ENCODE data around the gene PNPLA7.

PNPLA7 gene

DNA sequence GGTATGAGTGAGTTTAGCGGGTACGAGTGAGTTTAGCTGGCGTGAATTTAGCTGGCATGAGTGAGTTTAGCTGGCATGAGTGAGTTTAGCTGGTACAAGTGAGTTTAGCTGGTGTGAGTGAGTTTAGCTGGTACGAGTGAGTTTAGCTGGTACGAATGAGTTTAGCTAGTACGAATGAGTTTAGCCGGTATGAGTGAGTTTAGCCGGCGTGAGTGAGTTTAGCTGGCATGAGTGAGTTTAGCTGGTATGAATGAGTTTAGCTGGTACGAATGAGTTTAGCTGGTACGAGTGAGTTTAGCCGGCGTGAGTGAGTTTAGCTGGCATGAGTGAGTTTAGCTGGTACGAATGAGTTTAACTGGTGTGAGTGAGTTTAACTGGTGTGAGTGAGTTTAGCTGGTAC is 41.0 kb downstream of the PNPLA7 start:
- TF ChIP-seq L3MBTL2 (conservative IDR thresholded peaks at IDR 0.05) = no peak
- TF ChIP-seq SUZ12 (IDR thresholded peaks at IDR 0.05) = no peak
- POLR2A ChIA-PET = interaction anchor here (1.0 kb wide), 1 partner anchor 87 kb away, joined by 3 read pairs; no protein-coding TSS in a partner anchor

DNA sequence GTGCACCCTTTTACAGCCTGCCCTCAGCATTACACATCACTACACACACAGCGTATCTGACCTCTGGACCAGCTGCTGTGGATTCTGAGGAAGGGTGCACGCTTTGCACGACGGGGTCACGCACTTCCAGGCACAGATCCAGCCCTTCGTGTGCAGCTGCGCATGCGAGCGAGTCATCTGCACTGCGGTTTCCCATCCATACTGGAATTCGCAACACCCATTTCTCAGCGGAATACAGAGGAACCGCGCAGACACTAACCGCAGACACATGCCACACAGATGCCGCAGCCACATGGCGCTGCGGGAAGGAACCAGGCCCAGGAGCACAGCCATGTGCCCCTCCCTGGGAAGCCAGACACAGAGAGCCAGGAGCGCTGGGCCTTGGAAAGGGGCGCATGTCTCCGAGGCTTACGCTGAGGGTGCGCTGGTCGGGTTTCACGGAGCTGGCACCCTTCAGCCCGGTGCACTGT is 43.5 kb downstream of the PNPLA7 start:
- ChIA-PET CTCF (no interaction called here), POLR2A (no interaction called here)
- DNase-seq (ENCODE audit: extremely low spot score) = no peak
- TF ChIP-seq L3MBTL2 (conservative IDR thresholded peaks at IDR 0.05) (no peak), FOXM1 (IDR thresholded peaks at IDR 0.05; ENCODE audit: borderline replicate concordance) (no peak), ARNT (IDR thresholded peaks at IDR 0.05) (no peak), ELF4 (IDR thresholded peaks at IDR 0.05) (no peak), BHLHE40 (IDR thresholded peaks at IDR 0.05; ENCODE audit: borderline replicate concordance) (no peak), NFRKB (IDR thresholded peaks at IDR 0.05) (no peak), HDGF (IDR thresholded peaks at IDR 0.05; ENCODE audit: borderline replicate concordance) (no peak), FOXK2 (IDR thresholded peaks at IDR 0.05) (no peak), FOXA1 (IDR thresholded peaks at IDR 0.05) (no peak), SUZ12 (IDR thresholded peaks at IDR 0.05) (no peak), LEF1 (IDR thresholded peaks at IDR 0.05; ENCODE audit: borderline replicate concordance) (no peak), SP1 (IDR thresholded peaks at IDR 0.05) (no peak), ZNF384 (IDR thresholded peaks at IDR 0.05) (no peak), CTBP1 (IDR thresholded peaks at IDR 0.05; ENCODE audit: borderline replicate concordance) (no peak), TARDBP (IDR thresholded peaks at IDR 0.05) (no peak)
- TF ChIP-seq, protein P1, sequence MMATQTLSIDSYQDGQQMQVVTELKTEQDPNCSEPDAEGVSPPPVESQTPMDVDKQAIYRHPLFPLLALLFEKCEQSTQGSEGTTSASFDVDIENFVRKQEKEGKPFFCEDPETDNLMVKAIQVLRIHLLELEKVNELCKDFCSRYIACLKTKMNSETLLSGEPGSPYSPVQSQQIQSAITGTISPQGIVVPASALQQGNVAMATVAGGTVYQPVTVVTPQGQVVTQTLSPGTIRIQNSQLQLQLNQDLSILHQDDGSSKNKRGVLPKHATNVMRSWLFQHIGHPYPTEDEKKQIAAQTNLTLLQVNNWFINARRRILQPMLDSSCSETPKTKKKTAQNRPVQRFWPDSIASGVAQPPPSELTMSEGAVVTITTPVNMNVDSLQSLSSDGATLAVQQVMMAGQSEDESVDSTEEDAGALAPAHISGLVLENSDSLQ (IDR thresholded peaks at IDR 0.05) = no peak

More for the DNA sequence above, 41.0 kb downstream of the PNPLA7 start:
- CTCF ChIA-PET = interaction anchor here (0.6 to 1.1 kb wide), 3 partner anchors 17 to 56 kb away, joined by 3 to 4 read pairs (median 3); no protein-coding TSS in a partner anchor
- DNase-seq (ENCODE audit: extremely low spot score) = no peak

DNA sequence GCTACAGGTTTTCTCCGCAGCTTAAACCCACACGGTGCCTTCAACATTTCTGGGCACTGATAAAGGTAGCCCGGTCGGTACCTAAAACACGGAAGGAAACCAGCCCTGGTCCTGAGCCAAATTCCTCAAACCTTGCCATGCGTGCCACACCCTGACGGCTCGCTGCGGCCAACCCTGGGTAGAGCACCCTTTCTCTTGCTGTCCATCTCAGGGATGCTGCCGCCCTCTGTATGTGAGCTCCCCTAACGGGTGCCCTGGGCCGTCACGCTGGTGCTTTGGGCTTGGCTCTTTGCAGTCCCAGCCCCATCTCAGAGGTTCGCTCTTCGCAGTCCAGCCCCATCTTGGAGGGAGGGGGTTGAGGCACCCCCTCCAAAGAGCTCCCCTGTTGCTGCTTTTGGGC is 43.9 kb downstream of the PNPLA7 start:
- ChIA-PET CTCF (no interaction called here), POLR2A (interaction anchor here (1.2 kb wide), 1 partner anchor 204 kb away, joined by 3 read pairs; the partner anchor contains the start of gene NRARP)
- TF ChIP-seq ELF4 (IDR thresholded peaks at IDR 0.05) = no peak
- DNase-seq (ENCODE audit: extremely low spot score) = no peak

DNA sequence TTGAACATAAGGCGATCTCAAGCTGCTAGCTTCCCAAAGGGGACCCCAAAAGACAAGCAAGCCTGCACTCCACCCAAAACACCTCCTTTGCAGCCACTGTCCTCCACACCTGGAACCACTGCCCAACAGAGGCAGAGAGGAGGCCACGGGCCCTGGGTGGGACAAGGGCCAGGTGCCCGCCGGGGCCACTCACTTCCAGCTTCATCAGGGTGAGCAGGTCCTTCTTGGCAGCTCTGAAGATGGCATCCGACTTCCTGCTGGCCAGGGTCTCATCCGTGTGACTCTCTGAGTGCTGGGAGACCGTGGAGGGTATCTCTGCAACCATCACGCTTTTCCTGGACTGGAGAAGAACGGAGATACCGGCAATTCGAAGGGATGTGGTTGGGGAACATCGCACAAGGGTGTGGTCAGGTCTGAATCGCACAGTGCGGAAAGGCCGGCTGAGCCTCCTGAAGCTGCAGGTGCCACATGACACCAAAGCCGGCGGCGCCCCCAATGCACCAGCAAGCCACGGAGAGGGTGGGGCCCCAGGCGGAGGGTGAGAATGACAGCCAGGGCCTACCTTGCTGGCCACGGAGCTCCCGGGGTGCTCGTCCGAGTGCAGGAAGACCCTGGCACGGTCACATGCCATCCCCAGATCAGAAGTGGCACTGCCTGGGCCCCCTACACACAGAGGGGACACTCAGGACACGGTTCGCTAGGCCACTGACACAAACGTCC is 44.6 kb downstream of the PNPLA7 start:
- CTCF ChIA-PET = interaction anchor here (0.6 kb wide), 1 partner anchor 30 kb away, joined by 3 read pairs; no protein-coding TSS in a partner anchor

DNA sequence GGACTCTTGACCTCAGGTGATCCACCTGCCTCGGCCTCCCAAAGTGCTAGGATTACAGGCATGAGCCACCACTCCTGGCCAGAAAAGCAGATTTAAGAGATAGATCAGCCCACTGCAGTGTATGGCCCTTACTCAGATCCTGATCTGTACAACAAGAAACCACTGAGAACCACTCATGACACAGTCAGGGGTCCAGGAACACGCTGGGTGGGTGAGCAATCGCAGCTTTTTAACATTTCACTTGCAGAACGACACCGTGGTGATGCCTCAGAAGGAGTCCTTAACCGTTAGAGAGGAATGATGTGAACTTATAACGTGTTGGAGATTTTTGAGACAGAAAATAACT is 45.8 kb downstream of the PNPLA7 start:
- CTCF ChIA-PET = no interaction called here
- TF ChIP-seq HDGF (IDR thresholded peaks at IDR 0.05; ENCODE audit: borderline replicate concordance) (no peak), ARNT (IDR thresholded peaks at IDR 0.05) (no peak), ZNF384 (IDR thresholded peaks at IDR 0.05) (no peak), FOXK2 (IDR thresholded peaks at IDR 0.05) (no peak), CTBP1 (IDR thresholded peaks at IDR 0.05; ENCODE audit: borderline replicate concordance) (no peak), NFRKB (IDR thresholded peaks at IDR 0.05) (no peak), BHLHE40 (IDR thresholded peaks at IDR 0.05; ENCODE audit: borderline replicate concordance) (no peak), FOXM1 (IDR thresholded peaks at IDR 0.05; ENCODE audit: borderline replicate concordance) (no peak), L3MBTL2 (conservative IDR thresholded peaks at IDR 0.05) (no peak), LEF1 (IDR thresholded peaks at IDR 0.05; ENCODE audit: borderline replicate concordance) (no peak), ELF4 (IDR thresholded peaks at IDR 0.05) (no peak)
- POLR2A ChIA-PET = interaction anchor here (1.2 kb wide), 1 partner anchor 45 kb away, joined by 3 read pairs; no protein-coding TSS in a partner anchor
- DNase-seq (ENCODE audit: extremely low spot score) = no peak

More for the DNA sequence above, 44.6 kb downstream of the PNPLA7 start:
- POLR2A ChIA-PET = interaction anchor here (1.2 kb wide), 1 partner anchor 203 kb away, joined by 3 read pairs; the partner anchor contains the start of gene NRARP
- TF ChIP-seq LEF1 (IDR thresholded peaks at IDR 0.05; ENCODE audit: borderline replicate concordance) = no peak
- no peak for TF ChIP-seq FOXA1 (IDR thresholded peaks at IDR 0.05)
- TF ChIP-seq ARNT (IDR thresholded peaks at IDR 0.05) = no peak
- TF ChIP-seq, protein P1 (IDR thresholded peaks at IDR 0.05) = no peak
- TF ChIP-seq NFRKB (IDR thresholded peaks at IDR 0.05) = no peak
- no peak for TF ChIP-seq CTBP1 (IDR thresholded peaks at IDR 0.05; ENCODE audit: borderline replicate concordance)
- no peak for TF ChIP-seq SUZ12 (IDR thresholded peaks at IDR 0.05)
- TF ChIP-seq TARDBP (IDR thresholded peaks at IDR 0.05) = no peak
- TF ChIP-seq BHLHE40 (IDR thresholded peaks at IDR 0.05; ENCODE audit: borderline replicate concordance) = no peak
- no peak for TF ChIP-seq ELF4 (IDR thresholded peaks at IDR 0.05)
- TF ChIP-seq L3MBTL2 (conservative IDR thresholded peaks at IDR 0.05) = no peak
- no peak for TF ChIP-seq SP1 (IDR thresholded peaks at IDR 0.05)
- TF ChIP-seq FOXM1 (IDR thresholded peaks at IDR 0.05; ENCODE audit: borderline replicate concordance) = no peak
- no peak for TF ChIP-seq ZNF384 (IDR thresholded peaks at IDR 0.05)
- no peak for TF ChIP-seq FOXK2 (IDR thresholded peaks at IDR 0.05)
- no peak for TF ChIP-seq HDGF (IDR thresholded peaks at IDR 0.05; ENCODE audit: borderline replicate concordance)
- DNase-seq (ENCODE audit: extremely low spot score) = no peak

DNA sequence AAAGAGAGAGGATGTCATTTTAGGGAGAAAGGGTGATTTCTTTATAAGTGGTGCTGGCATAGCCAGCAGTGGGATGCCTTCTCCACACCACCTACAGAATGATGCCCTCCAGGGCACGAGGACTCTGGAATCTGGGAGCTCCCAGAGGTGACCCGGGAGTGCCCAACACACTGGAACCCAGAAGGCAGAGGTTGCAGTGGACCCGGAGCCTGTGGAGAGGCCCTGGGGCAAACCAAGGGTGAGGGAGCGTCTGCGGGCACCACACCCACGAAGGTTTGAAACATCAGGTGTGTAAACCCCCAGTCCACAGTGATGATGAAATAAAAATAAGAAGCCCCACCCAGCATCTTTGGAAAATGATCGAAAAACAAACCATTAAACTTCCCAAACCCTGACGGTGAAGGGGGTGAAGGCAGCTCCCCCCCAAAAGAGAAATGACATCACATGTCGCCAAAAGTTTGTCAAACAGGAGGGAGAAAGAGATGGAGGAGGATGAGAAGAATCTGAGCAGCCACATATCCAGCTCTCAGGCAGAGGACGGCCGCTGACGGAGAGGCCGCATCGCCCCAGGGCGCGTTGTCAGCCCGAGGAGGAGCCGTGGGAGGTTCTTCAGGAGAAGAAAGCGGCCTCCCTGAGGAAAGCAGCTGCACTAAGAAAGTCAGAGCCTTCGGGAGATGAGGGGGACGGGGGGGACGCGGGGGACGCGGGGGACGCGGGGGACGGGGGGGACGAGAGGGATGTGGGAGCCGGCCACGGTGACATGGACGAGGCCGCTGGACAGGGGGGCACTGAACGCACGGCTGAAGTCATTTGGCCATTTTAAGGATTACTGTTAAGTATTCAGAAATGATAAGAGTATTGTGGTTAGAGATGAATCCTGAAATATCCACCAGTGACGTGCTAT is 47.9 kb downstream of the PNPLA7 start:
- no peak for TF ChIP-seq ELF4 (IDR thresholded peaks at IDR 0.05)
- TF ChIP-seq FOXA1 (IDR thresholded peaks at IDR 0.05) = no peak
- TF ChIP-seq BHLHE40 (IDR thresholded peaks at IDR 0.05; ENCODE audit: borderline replicate concordance) = no peak
- no peak for TF ChIP-seq L3MBTL2 (conservative IDR thresholded peaks at IDR 0.05)
- no peak for TF ChIP-seq LEF1 (IDR thresholded peaks at IDR 0.05; ENCODE audit: borderline replicate concordance)
- no peak for TF ChIP-seq FOXM1 (IDR thresholded peaks at IDR 0.05; ENCODE audit: borderline replicate concordance)
- TF ChIP-seq FOXK2 (IDR thresholded peaks at IDR 0.05) = no peak
- TF ChIP-seq CTBP1 (IDR thresholded peaks at IDR 0.05; ENCODE audit: borderline replicate concordance) = no peak
- ChIA-PET POLR2A (no interaction called here), CTCF (no interaction called here)
- DNase-seq (ENCODE audit: extremely low spot score) = peak; percentile 75

Data from HEK293T (cell line).